OCI-LY1 (cell line): ENCODE measurements around the gene SNED1.
A peak's percentile ranks its signal among the peaks of the same experiment; 100 is the strongest.
"Not testable (repeated sequence)": the region's sequence is repeated elsewhere in the genome, so short reads cannot be mapped to it uniquely, and the experiment has no call there.

Experiments
- H2AFZ ChIP-seq: fragments of 200-600 bp; sonication (generic), shearing (Covaris generic); 2 replicates; pipeline ENCODE4 v1.6.0; 2014; ENCODE audit warnings: antibody characterized with exemption, mild to moderate bottlenecking, low read length
- H3F3A ChIP-seq: fragments of 200-600 bp; sonication (generic), shearing (Covaris generic); 2 replicates; pipeline ENCODE4 v1.6.0; 2014; ENCODE audit warnings: mild to moderate bottlenecking, antibody characterized with exemption, low read length, moderate library complexity; ENCODE audit not compliant: insufficient read depth
- H3K27ac ChIP-seq: fragments of 200-600 bp; sonication (generic); 2 replicates; pipeline ENCODE4 v1.5.1; 2014; ENCODE audit warnings: low read length, mixed run types, mild to moderate bottlenecking, low read depth; ENCODE audit not compliant: poor library complexity, severe bottlenecking
- H3K27me3 ChIP-seq: fragments of 200-600 bp; sonication (generic); 2 replicates; pipeline ENCODE4 v1.6.0; 2014; ENCODE audit warnings: antibody characterized with exemption, mild to moderate bottlenecking, low read length, moderate library complexity; ENCODE audit not compliant: insufficient read depth
- H3K36me3 ChIP-seq: fragments of 200-600 bp; sonication (generic); 2 replicates; pipeline ENCODE4 v1.6.1; 2014; ENCODE audit warnings: mild to moderate bottlenecking, antibody characterized with exemption, low read length, moderate library complexity, mixed read lengths; ENCODE audit not compliant: insufficient read depth
- H3K4me1 ChIP-seq: fragments of 200-600 bp; sonication (generic); 2 replicates; pipeline ENCODE4 v1.5.1; 2014; ENCODE audit warnings: mild to moderate bottlenecking, low read length, moderate library complexity; ENCODE audit not compliant: insufficient read depth, severe bottlenecking
- H3K4me2 ChIP-seq: fragments of 200-600 bp; sonication (generic), shearing (Covaris generic); 2 replicates; pipeline ENCODE4 v1.6.1; 2014; ENCODE audit warnings: low read length
- H3K4me3 ChIP-seq: fragments of 200-600 bp; sonication (generic); 2 replicates; pipeline ENCODE4 v1.5.1; 2014; ENCODE audit warnings: low read length, low read depth, mild to moderate bottlenecking, mixed read lengths; ENCODE audit not compliant: poor library complexity, severe bottlenecking
- H3K79me2 ChIP-seq: fragments of 200-600 bp; shearing (Covaris generic); 2 replicates; pipeline ENCODE4 v1.6.1; 2016; ENCODE audit warnings: mixed run types, low read length, mixed read lengths; ENCODE audit not compliant: insufficient read depth
- H3K9ac ChIP-seq: fragments of 200-600 bp; sonication (generic), shearing (Covaris generic); 2 replicates; pipeline ENCODE4 v1.6.1; 2014; ENCODE audit warnings: mild to moderate bottlenecking, low read length, mixed read lengths
- H3K9me2 ChIP-seq: fragments of 200-600 bp; sonication (generic), shearing (Covaris generic); 2 replicates; pipeline ENCODE4 v1.6.1; 2014; ENCODE audit warnings: low read depth, mild to moderate bottlenecking, low read length, mixed read lengths
- H3K9me3 ChIP-seq: fragments of 200-600 bp; shearing (Covaris generic); 2 replicates; pipeline ENCODE4 v1.6.1; 2014; ENCODE audit warnings: low read length, mixed read lengths
- H4K20me1 ChIP-seq: fragments of 200-600 bp; sonication (generic), shearing (Covaris generic); 2 replicates; pipeline ENCODE4 v1.6.0; 2016; ENCODE audit warnings: mild to moderate bottlenecking, low read length; ENCODE audit not compliant: insufficient read depth
- CTCF ChIP-seq: fragments of 200-600 bp; sonication (generic), shearing (Covaris generic); IDR thresholded peaks from 2 replicates; pipeline ENCODE4 v1.5.1; 2017; ENCODE audit warnings: mild to moderate bottlenecking, antibody characterized with exemption, low read length, moderate library complexity, mixed read lengths
- EZH2 ChIP-seq: fragments of 200-600 bp; sonication (generic), shearing (Covaris generic); IDR thresholded peaks from 2 replicates; pipeline ENCODE4 v1.8.0; 2017; ENCODE audit warnings: borderline replicate concordance, mixed run types, mild to moderate bottlenecking, antibody characterized with exemption, low read length, moderate library complexity, mixed read lengths

The SNED1 gene

GRCh38 chr2:241099246-241099645 is 100.8 kb downstream of the SNED1 start:
- H3K4me2 ChIP-seq, result peak overlapping the region; percentile 21; the same call in 1 of the 2 replicates
- H2AFZ ChIP-seq, result no peak overlapping the region
- H3K27ac ChIP-seq, result peak overlapping the region; percentile 3
- no peaks in the 10 kb centered on the region for H3K9me2 ChIP-seq
- no peaks in the 10 kb centered on the region for H3K27me3 ChIP-seq
- no peaks in the 10 kb centered on the region for H4K20me1 ChIP-seq
- no peak overlapping the region for H3K4me3 ChIP-seq
- H3K79me2 ChIP-seq, result peaks cover 18% of the 10 kb centered on the region
- no peak for TF ChIP-seq CTCF
- TF ChIP-seq EZH2, result no peak
- no peaks in the 10 kb centered on the region for H3K9me3 ChIP-seq
- no peaks in the 10 kb centered on the region for H3F3A ChIP-seq
- H3K9ac ChIP-seq, result no peak overlapping the region
- H3K36me3 ChIP-seq, result peaks cover 63% of the 10 kb centered on the region
- H3K4me1 ChIP-seq, result peaks cover 39% of the 10 kb centered on the region

GRCh38 chr2:241102239-241102803 is 103.9 kb downstream of the SNED1 start, which contains the start of gene MTERF4:
Gene MTERF4 (minus strand): TSS chr2:241102287. CDS start chr2:241102273, 14 bp downstream.
- Histone ChIP-seq H3K79me2 (peaks cover 18% of the 10 kb centered on the region), H3F3A (no peaks in the 10 kb centered on the region)

GRCh38 chr2:241103176-241103595 is 104.8 kb downstream of the SNED1 start:
- H3K79me2 ChIP-seq, result peaks cover 18% of the 10 kb centered on the region
- H3K27ac ChIP-seq, result peak overlapping the region; percentile 77
- H3F3A ChIP-seq, result no peaks in the 10 kb centered on the region
- peaks cover 35% of the 10 kb centered on the region; the same call in 1 of the 2 replicates for H3K36me3 ChIP-seq
- no peaks in the 10 kb centered on the region for H3K27me3 ChIP-seq
- no peaks in the 10 kb centered on the region for H4K20me1 ChIP-seq
- peak overlapping the region; percentile 76 for H3K4me2 ChIP-seq
- H3K4me3 ChIP-seq, result peak overlapping the region; percentile 85
- H2AFZ ChIP-seq, result no peak overlapping the region
- TF ChIP-seq CTCF (no peak), EZH2 (no peak)
- no peaks in the 10 kb centered on the region for H3K9me3 ChIP-seq
- no peaks in the 10 kb centered on the region for H3K9me2 ChIP-seq
- H3K4me1 ChIP-seq, result peaks cover 49% of the 10 kb centered on the region
- peak overlapping the region; percentile 92 for H3K9ac ChIP-seq

More at GRCh38 chr2:241102239-241102803, 103.9 kb downstream of the SNED1 start, which contains the start of gene MTERF4:
- peaks cover 48% of the 10 kb centered on the region for H3K4me1 ChIP-seq
- peak within 1 kb of the TSS; percentile 76 for H3K4me2 ChIP-seq
- TF ChIP-seq EZH2 (no peak), CTCF (no peak)
- H3K9ac ChIP-seq, result peak within 1 kb of the TSS; percentile 92
- H3K9me2 ChIP-seq, result no peaks in the 10 kb centered on the region
- no peaks in the 10 kb centered on the region for H3K9me3 ChIP-seq
- 0 out of 2 replicates have a peak within 1 kb of the TSS, but pooled peaks have one; percentile 61 for H2AFZ ChIP-seq
- H3K27me3 ChIP-seq, result no peaks in the 10 kb centered on the region
- H4K20me1 ChIP-seq, result no peaks in the 10 kb centered on the region
- peak within 1 kb of the TSS; percentile 77 for H3K27ac ChIP-seq
- H3K4me3 ChIP-seq, result peak within 1 kb of the TSS; percentile 85
- H3K36me3 ChIP-seq, result peaks cover 39% of the 10 kb centered on the region; the same call in 1 of the 2 replicates

- H3K27ac ChIP-seq, H2AFZ ChIP-seq, H3K9ac ChIP-seq, H3F3A ChIP-seq, H3K4me3 ChIP-seq, H3K9me2 ChIP-seq, H3K27me3 ChIP-seq, H4K20me1 ChIP-seq, H3K9me3 ChIP-seq, H3K4me2 ChIP-seq: not testable (repeated sequence)
- Histone ChIP-seq H3K79me2 (peaks cover 18% of the 10 kb centered on the region), H3K4me1 (peaks cover 56% of the 10 kb centered on the region), H3K36me3 (peaks cover 25% of the 10 kb centered on the region; the same call in 1 of the 2 replicates)
Observed at GRCh38 chr2:241104611-241105010, 106.2 kb downstream of the SNED1 start.
